Activated T-cell treated with anti-CD3 and anti-CD28 coated beads, Interleukin-2, amount 50 U/mL, for 72 hours (primary cell): ENCODE measurements around the gene MOCS3. TPM values are rescaled to one million over a fixed set of nuclear protein-coding genes. Genes with fewer than 3 reads are reported as not detected.

ENCODE experiments used
- ATAC-seq, 2 donors: fragments of 150-1000 bp; cut with Tn5 transposase; replicated peaks in 1 of 2; 2 replicates each; pipeline ENCODE4 v1.10.0; 2021; ENCODE audit warnings: moderate library complexity in 2 of 2, mild to moderate bottlenecking in 1 of 2
- DNase-seq, 2 donors: peaks; one replicate each; pipeline ENCODE4 v3.0.0; 2021 to 2022; ENCODE audit warnings: mixed read lengths in 1 of 2
- H3K27ac Mint-ChIP-seq: one replicate; pipeline ENCODE4 v1.8.0; 2022; ENCODE audit warnings: mild to moderate bottlenecking, moderate library complexity, mixed read lengths
- H3K27me3 Mint-ChIP-seq: one replicate; pipeline ENCODE4 v1.8.0; 2022; ENCODE audit warnings: low read depth, mixed read lengths
- H3K36me3 Mint-ChIP-seq, 2 donors: one replicate each; pipeline ENCODE4 v1.8.0; 2022; ENCODE audit warnings: mixed read lengths in 2 of 2, mild to moderate bottlenecking in 1 of 2; ENCODE audit not compliant: insufficient read depth in 2 of 2
- H3K4me1 Mint-ChIP-seq: one replicate; pipeline ENCODE4 v1.8.0; 2022; ENCODE audit warnings: low read depth, mixed read lengths
- H3K4me3 Mint-ChIP-seq, 2 donors: one replicate each; pipeline ENCODE4 v1.8.0; 2022; ENCODE audit warnings: mild to moderate bottlenecking in 2 of 2, mixed read lengths in 2 of 2, moderate library complexity in 2 of 2
- H3K9me3 Mint-ChIP-seq, 2 donors: one replicate each; pipeline ENCODE4 v1.8.0; 2022; ENCODE audit warnings: mixed read lengths in 2 of 2
- total RNA-seq, 2 donors: library from RNA; stranded (reverse); gene quantifications; one replicate each; pipeline ENCODE4 v1.2.3, GENCODE V29; 2022

Gene MOCS3
- total RNA-seq, 2 donors from 2014 or later: 4.1 to 4.2 TPM

- Mint-ChIP-seq H3K4me1 (no peaks in the 10 kb centered on the region), H3K27me3 (peaks cover 29% of the 10 kb centered on the region)
- no peak for ATAC-seq
These were observed 53.7 kb downstream of the MOCS3 start for GRCh38 chr20:51012357-51012756.

More at GRCh38 chr20:51012357-51012756, 53.7 kb downstream of the MOCS3 start:
- H3K9me3 Mint-ChIP-seq: no peaks in the 10 kb centered on the region
- H3K36me3 Mint-ChIP-seq: no peaks in the 10 kb centered on the region
- DNase-seq: no peak
- no peak overlapping the region for H3K27ac Mint-ChIP-seq
- H3K4me3 Mint-ChIP-seq: no peak overlapping the region

Other genes starting within 250 kb of the MOCS3 start
- 1 to 10 TPM; 4.3 to 5.0 TPM for gene PARD6B, start 227.2 kb upstream of the MOCS3 start, total RNA-seq
- gene BCAS4, start 163.8 kb upstream of the MOCS3 start, total RNA-seq: 10 to 100 TPM; 13.6 to 26.7 TPM
- gene ADNP, start 27.4 kb upstream of the MOCS3 start, total RNA-seq: 10 to 100 TPM; 62.3 to 72.2 TPM
- gene DPM1, start 286 bp upstream of the MOCS3 start, total RNA-seq: 10 to 100 TPM; 56.6 to 64.3 TPM
- 1 to 10 TPM; 1.6 to 4.0 TPM for gene KCNG1, start 64.3 kb downstream of the MOCS3 start, total RNA-seq